Measurements from ENCODE around the gene NPAS2.

GRCh38 chr2:100987974-100988373 lies 168.0 kb downstream of the NPAS2 start:
- TF ChIP-seq CTCF (optimal IDR thresholded peaks at IDR 0.05 in 1 of 3, IDR thresholded peaks at IDR 0.05 in 1 of 3, conservative IDR thresholded peaks at IDR 0.05 in 1 of 3; ENCODE audit: extremely low read depth in 1 of 3, insufficient read depth in 2 of 3, low read length in 3 of 3) = no peak
- no peak for TF ChIP-seq EZH2 (IDR thresholded peaks at IDR 0.05; ENCODE audit: low read length)

Measured in keratinocyte (primary cell).